Measurements from ENCODE around the gene PSMD11.
"Not testable (repeated sequence)": the region's sequence is repeated elsewhere in the genome, so short reads cannot be mapped to it uniquely, and the experiment has no call there.

PSMD11 gene

GRCh38 chr17:32444301-32445073 is at the start of gene PSMD11:
TSS of gene PSMD11 (plus strand) at chr17:32444510. CDS start at chr17:32444524, 14 bp downstream.
- peak; percentile 98 to 99 (median 99) for DNase-seq (ENCODE audit: low read depth in 3 of 3)

GRCh38 chr17:32396343-32396742 is 48.0 kb upstream of the PSMD11 start:
- no peak for DNase-seq (ENCODE audit: low read depth in 3 of 3)

GRCh38 chr17:32398946-32399345 is 45.4 kb upstream of the PSMD11 start:
- DNase-seq (ENCODE audit: low read depth in 3 of 3) = no peak

- DNase-seq (ENCODE audit: low read depth in 3 of 3) = not testable (repeated sequence)
Measured at GRCh38 chr17:32410085-32410484, 34.2 kb upstream of the PSMD11 start.

GRCh38 chr17:32426894-32427293 is 17.4 kb upstream of the PSMD11 start:
- no peak for DNase-seq (ENCODE audit: low read depth in 3 of 3)

- no peak for DNase-seq (ENCODE audit: low read depth in 3 of 3)
Measured at GRCh38 chr17:32429598-32429997, 14.7 kb upstream of the PSMD11 start.

- no peak for DNase-seq (ENCODE audit: low read depth in 3 of 3)
Measured at GRCh38 chr17:32440722-32441121, 3.6 kb upstream of the PSMD11 start.

GRCh38 chr17:32441886-32442285 is 2.4 kb upstream of the PSMD11 start:
- no peak for DNase-seq (ENCODE audit: low read depth in 3 of 3)

GRCh38 chr17:32443827-32444300 is 446 bp upstream of the PSMD11 start:
- no peak for DNase-seq (ENCODE audit: low read depth in 3 of 3)

- peak; percentile 13 to 40 (median 22) for DNase-seq (ENCODE audit: low read depth in 3 of 3)
Measured at GRCh38 chr17:32445074-32445415, 735 bp downstream of the PSMD11 start.

GRCh38 chr17:32445497-32445896 is 1.2 kb downstream of the PSMD11 start:
- DNase-seq (ENCODE audit: low read depth in 3 of 3) = no peak

GRCh38 chr17:32445971-32446370 is 1.7 kb downstream of the PSMD11 start:
- no peak for DNase-seq (ENCODE audit: low read depth in 3 of 3)

GRCh38 chr17:32446949-32447348 is 2.6 kb downstream of the PSMD11 start:
- no peak for DNase-seq (ENCODE audit: low read depth in 3 of 3)

GRCh38 chr17:32449963-32450362 is 5.7 kb downstream of the PSMD11 start:
- DNase-seq (ENCODE audit: low read depth in 3 of 3) = no peak

- DNase-seq (ENCODE audit: low read depth in 3 of 3) = not testable (repeated sequence)
Measured at GRCh38 chr17:32450379-32450778, 6.1 kb downstream of the PSMD11 start.

GRCh38 chr17:32451879-32452278 is 7.6 kb downstream of the PSMD11 start:
- no peak for DNase-seq (ENCODE audit: low read depth in 3 of 3)

- no peak for DNase-seq (ENCODE audit: low read depth in 3 of 3)
Measured at GRCh38 chr17:32452281-32452680, 8.0 kb downstream of the PSMD11 start.

GRCh38 chr17:32453370-32453769 is 9.1 kb downstream of the PSMD11 start:
- no peak for DNase-seq (ENCODE audit: low read depth in 3 of 3)

GRCh38 chr17:32458371-32458770 is 14.1 kb downstream of the PSMD11 start:
- no peak for DNase-seq (ENCODE audit: low read depth in 3 of 3)

GRCh38 chr17:32460054-32460453 is 15.7 kb downstream of the PSMD11 start:
- no peak for DNase-seq (ENCODE audit: low read depth in 3 of 3)

- DNase-seq (ENCODE audit: low read depth in 3 of 3) = no peak
Measured at GRCh38 chr17:32461498-32461852, 17.2 kb downstream of the PSMD11 start.

GRCh38 chr17:32461853-32462617 is 17.7 kb downstream of the PSMD11 start:
- DNase-seq (ENCODE audit: low read depth in 3 of 3) = peak in 2 of 3 experiments; percentile 44 to 55

GRCh38 chr17:32463304-32463703 is 19.0 kb downstream of the PSMD11 start:
- no peak for DNase-seq (ENCODE audit: low read depth in 3 of 3)
